ENCODE results near the gene LUZP1.

DNA sequence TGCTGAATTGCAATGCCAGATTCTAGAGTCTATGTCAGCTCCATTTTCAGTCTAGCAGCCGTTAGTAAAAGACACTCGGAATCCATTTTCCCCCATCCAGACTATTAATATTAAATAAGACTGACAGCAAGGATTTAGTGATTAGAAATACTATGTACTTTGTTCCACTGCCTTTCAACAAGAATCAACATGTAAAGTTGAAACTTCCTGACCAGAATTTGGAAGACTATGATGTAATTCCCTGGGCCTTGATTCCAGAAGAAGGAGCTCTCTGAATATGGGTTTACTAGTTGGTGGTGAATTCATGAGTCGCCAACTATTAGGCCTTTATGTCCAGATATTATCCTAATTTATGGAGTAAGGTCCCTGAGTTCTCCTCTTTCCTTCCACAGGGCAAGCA is 124.6 kb downstream of the LUZP1 start:
- TF ChIP-seq CTCF (IDR thresholded peaks at IDR 0.05), result no peak
- no peak for TF ChIP-seq POLR2AphosphoS5 (IDR thresholded peaks at IDR 0.05)
- TF ChIP-seq POLR2A (IDR thresholded peaks at IDR 0.05), result no peak
- no peak for TF ChIP-seq EP300 (IDR thresholded peaks at IDR 0.05; ENCODE audit: low read depth)

Data from transverse colon (tissue), 4 donors.